ENCODE results near the gene SCAF1. TPM values are rescaled to one million over a fixed set of nuclear protein-coding genes. Genes with fewer than 3 reads are reported as not detected.
A peak's percentile ranks its signal among the peaks of the same experiment; 100 is the strongest.

SCAF1 gene
- total and polyA plus RNA-seq, 2 of the 13 experiments (the other 11 are each of a cell fraction or from before 2014, with no cell fraction given) = 3.3 to 6.1 TPM

DNA sequence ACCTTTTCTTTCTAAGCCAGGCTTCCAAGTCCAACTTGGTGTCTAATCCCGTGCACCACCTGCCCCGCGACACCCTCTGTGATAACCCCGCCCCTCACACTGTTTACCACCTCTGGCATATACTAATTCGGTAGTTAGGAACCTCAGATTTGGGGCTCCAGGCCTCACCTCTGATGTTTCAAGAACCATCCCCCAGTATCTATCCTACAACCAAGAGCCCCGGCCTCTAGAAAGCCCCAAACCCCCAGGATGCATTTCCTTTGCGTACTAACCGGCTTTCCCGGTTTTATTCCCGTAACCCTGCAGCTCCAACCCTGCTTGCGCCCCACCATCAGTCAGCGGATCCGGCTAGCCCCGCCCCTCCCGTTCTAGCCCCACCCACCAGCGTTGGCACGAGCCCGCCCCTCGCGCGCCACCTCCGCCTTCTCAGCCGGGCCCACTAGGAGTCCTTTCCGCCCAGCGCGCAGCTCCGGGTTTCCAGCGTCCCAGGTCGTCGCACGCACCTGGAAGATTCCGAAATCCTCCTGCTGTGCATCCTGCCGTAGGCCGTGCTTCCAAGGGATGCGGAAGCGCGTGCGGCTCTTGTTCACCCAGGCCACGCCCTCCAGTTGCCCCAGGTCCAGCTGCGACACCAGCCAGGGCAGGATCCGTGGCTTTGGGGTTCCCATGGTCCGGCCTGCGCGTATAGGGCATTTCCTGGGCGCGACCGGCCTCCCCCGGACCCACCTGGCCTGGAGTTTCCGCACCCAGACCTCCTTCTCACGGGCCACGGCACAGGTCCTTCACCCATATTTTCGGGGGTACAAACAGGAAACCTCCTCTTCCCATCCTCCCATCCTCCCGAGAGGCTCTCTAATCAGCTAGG, 22.4 kb downstream of the SCAF1 start (continued):
- TF ChIP-seq, protein P1, sequence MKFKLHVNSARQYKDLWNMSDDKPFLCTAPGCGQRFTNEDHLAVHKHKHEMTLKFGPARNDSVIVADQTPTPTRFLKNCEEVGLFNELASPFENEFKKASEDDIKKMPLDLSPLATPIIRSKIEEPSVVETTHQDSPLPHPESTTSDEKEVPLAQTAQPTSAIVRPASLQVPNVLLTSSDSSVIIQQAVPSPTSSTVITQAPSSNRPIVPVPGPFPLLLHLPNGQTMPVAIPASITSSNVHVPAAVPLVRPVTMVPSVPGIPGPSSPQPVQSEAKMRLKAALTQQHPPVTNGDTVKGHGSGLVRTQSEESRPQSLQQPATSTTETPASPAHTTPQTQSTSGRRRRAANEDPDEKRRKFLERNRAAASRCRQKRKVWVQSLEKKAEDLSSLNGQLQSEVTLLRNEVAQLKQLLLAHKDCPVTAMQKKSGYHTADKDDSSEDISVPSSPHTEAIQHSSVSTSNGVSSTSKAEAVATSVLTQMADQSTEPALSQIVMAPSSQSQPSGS (CRISPR knock-in tag; IDR thresholded peaks at IDR 0.05) = 0 out of 2 replicates have a peak, but pooled peaks have one; percentile 17
- TF ChIP-seq RAD21 (CRISPR knock-in tag; IDR thresholded peaks at IDR 0.05) (peak; percentile 26; the same call in 1 of the 2 replicates), MTF2 (CRISPR knock-in tag; IDR thresholded peaks at IDR 0.05; ENCODE audit: borderline replicate concordance) (0 out of 2 replicates have a peak, but pooled peaks have one; percentile 54), HNRNPL (IDR thresholded peaks at IDR 0.05; ENCODE audit: low read depth, low read length) (0 out of 2 replicates have a peak, but pooled peaks have one; percentile 53), KDM2A (CRISPR knock-in tag; IDR thresholded peaks at IDR 0.05; ENCODE audit: borderline replicate concordance, low read depth) (peak; percentile 92), NFKBIZ (CRISPR knock-in tag; IDR thresholded peaks at IDR 0.05) (no peak), SPEN (CRISPR knock-in tag; IDR thresholded peaks at IDR 0.05; ENCODE audit: low read depth) (peak; percentile 37; the same call in 1 of the 2 replicates), AGO2 (optimal IDR thresholded peaks at IDR 0.05; ENCODE audit: low read depth, low read length) (peak; percentile 96), ZNF616 (CRISPR knock-in tag; IDR thresholded peaks at IDR 0.05; ENCODE audit: low read depth) (no peak), RBAK (CRISPR knock-in tag; IDR thresholded peaks at IDR 0.05) (no peak)
- TF ChIP-seq, protein P2, sequence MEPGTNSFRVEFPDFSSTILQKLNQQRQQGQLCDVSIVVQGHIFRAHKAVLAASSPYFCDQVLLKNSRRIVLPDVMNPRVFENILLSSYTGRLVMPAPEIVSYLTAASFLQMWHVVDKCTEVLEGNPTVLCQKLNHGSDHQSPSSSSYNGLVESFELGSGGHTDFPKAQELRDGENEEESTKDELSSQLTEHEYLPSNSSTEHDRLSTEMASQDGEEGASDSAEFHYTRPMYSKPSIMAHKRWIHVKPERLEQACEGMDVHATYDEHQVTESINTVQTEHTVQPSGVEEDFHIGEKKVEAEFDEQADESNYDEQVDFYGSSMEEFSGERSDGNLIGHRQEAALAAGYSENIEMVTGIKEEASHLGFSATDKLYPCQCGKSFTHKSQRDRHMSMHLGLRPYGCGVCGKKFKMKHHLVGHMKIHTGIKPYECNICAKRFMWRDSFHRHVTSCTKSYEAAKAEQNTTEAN (CRISPR knock-in tag; conservative IDR thresholded peaks at IDR 0.05) = no peak
- TF ChIP-seq, protein P3, sequence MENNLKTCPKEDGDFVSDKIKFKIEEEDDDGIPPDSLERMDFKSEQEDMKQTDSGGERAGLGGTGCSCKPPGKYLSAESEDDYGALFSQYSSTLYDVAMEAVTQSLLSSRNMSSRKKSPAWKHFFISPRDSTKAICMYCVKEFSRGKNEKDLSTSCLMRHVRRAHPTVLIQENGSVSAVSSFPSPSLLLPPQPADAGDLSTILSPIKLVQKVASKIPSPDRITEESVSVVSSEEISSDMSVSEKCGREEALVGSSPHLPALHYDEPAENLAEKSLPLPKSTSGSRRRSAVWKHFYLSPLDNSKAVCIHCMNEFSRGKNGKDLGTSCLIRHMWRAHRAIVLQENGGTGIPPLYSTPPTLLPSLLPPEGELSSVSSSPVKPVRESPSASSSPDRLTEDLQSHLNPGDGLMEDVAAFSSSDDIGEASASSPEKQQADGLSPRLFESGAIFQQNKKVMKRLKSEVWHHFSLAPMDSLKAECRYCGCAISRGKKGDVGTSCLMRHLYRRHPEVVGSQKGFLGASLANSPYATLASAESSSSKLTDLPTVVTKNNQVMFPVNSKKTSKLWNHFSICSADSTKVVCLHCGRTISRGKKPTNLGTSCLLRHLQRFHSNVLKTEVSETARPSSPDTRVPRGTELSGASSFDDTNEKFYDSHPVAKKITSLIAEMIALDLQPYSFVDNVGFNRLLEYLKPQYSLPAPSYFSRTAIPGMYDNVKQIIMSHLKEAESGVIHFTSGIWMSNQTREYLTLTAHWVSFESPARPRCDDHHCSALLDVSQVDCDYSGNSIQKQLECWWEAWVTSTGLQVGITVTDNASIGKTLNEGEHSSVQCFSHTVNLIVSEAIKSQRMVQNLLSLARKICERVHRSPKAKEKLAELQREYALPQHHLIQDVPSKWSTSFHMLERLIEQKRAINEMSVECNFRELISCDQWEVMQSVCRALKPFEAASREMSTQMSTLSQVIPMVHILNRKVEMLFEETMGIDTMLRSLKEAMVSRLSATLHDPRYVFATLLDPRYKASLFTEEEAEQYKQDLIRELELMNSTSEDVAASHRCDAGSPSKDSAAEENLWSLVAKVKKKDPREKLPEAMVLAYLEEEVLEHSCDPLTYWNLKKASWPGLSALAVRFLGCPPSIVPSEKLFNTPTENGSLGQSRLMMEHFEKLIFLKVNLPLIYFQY (CRISPR knock-in tag; IDR thresholded peaks at IDR 0.05; ENCODE audit: borderline replicate concordance) = peak; percentile 55; the same call in 1 of the 2 replicates
- TF ChIP-seq, protein P4, sequence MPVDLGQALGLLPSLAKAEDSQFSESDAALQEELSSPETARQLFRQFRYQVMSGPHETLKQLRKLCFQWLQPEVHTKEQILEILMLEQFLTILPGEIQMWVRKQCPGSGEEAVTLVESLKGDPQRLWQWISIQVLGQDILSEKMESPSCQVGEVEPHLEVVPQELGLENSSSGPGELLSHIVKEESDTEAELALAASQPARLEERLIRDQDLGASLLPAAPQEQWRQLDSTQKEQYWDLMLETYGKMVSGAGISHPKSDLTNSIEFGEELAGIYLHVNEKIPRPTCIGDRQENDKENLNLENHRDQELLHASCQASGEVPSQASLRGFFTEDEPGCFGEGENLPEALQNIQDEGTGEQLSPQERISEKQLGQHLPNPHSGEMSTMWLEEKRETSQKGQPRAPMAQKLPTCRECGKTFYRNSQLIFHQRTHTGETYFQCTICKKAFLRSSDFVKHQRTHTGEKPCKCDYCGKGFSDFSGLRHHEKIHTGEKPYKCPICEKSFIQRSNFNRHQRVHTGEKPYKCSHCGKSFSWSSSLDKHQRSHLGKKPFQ (CRISPR knock-in tag; IDR thresholded peaks at IDR 0.05; ENCODE audit: insufficient replicate concordance) = peak; percentile 28

Data from HepG2 (cell line).